ENCODE measurements around the gene MEIS1.

DNA sequence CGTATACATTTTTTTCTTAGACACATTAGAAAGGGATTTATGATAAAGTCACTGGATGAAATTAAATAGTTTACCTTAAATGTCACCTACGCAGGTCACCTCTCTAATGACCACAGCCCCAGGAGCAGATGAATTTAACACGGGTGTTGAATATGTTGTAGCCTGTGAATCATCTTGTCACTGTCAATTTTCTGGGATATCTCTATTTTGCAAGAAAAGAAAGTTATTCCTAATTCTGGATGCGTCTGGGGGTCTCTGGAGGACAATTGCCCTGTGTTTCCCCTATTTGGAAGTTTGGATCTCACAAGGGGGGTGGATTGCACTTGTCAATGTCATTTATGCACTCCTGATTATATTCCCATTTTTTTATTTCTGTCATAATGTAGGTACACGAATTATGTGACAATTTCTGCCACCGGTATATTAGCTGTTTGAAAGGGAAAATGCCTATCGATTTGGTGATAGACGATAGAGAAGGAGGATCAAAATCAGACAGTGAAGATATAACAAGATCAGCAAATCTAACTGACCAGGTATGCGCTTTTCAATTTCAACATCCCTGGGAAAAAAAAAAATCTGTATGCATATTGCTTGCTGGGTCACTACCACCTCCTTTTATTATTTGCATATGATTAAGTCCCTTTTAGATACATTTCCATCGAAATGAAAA, 7.7 kb downstream of the MEIS1 start:
- TF ChIP-seq CTCF (IDR thresholded peaks at IDR 0.05) (no peak), POLR2A (IDR thresholded peaks at IDR 0.05) (no peak)
